Activated T-helper 1 cell treated with anti-CD3 and anti-CD28 coated beads, Interleukin-12 subunit alpha, Interleukin-12 subunit beta, Interleukin-2, Interleukin-4 antibody, amounts not matched to agents 30 ng/mL and 10 ng/mL and 1 ng/mL, durations not matched to agents 14 hours and 24 hours and 36 hours (primary cell): ENCODE data around the gene PEAK3. TPM values are rescaled to one million over a fixed set of nuclear protein-coding genes. Genes with fewer than 3 reads are reported as not detected.

Experiments used
- DNase-seq: peaks from one replicate; pipeline ENCODE4 v3.0.0; 2021; ENCODE audit warnings: low spot score
- H3K27ac Mint-ChIP-seq: one replicate; pipeline ENCODE4 v1.8.0; 2021; ENCODE audit warnings: mild to moderate bottlenecking, mixed read lengths
- H3K27me3 Mint-ChIP-seq: one replicate; pipeline ENCODE4 v1.8.0; 2022; ENCODE audit warnings: mild to moderate bottlenecking, moderate library complexity, mixed read lengths; ENCODE audit not compliant: insufficient read depth
- H3K36me3 Mint-ChIP-seq: one replicate; pipeline ENCODE4 v1.8.0; 2021; ENCODE audit warnings: low read depth, mixed read lengths
- H3K4me1 Mint-ChIP-seq: one replicate; pipeline ENCODE4 v1.8.0; 2021; ENCODE audit warnings: low read depth, mixed read lengths
- H3K4me3 Mint-ChIP-seq: one replicate; pipeline ENCODE4 v1.8.0; 2021; ENCODE audit warnings: mild to moderate bottlenecking, moderate library complexity, mixed read lengths
- H3K9me3 Mint-ChIP-seq: one replicate; pipeline ENCODE4 v1.8.0; 2021; ENCODE audit warnings: mixed read lengths
- intact Hi-C: fragments of 100-400 bp; cut with micrococcal nuclease; formaldehyde crosslinking; loops from one replicate; pipeline ENCODE4 v1.15.1; 2024
- total RNA-seq: library from RNA; stranded (reverse); gene quantifications from 2 replicates; pipeline ENCODE4 v1.2.3, GENCODE V29; 2022

PEAK3 gene
- total RNA-seq, 1 donor from 2014 or later, result 0.16 TPM

DNA sequence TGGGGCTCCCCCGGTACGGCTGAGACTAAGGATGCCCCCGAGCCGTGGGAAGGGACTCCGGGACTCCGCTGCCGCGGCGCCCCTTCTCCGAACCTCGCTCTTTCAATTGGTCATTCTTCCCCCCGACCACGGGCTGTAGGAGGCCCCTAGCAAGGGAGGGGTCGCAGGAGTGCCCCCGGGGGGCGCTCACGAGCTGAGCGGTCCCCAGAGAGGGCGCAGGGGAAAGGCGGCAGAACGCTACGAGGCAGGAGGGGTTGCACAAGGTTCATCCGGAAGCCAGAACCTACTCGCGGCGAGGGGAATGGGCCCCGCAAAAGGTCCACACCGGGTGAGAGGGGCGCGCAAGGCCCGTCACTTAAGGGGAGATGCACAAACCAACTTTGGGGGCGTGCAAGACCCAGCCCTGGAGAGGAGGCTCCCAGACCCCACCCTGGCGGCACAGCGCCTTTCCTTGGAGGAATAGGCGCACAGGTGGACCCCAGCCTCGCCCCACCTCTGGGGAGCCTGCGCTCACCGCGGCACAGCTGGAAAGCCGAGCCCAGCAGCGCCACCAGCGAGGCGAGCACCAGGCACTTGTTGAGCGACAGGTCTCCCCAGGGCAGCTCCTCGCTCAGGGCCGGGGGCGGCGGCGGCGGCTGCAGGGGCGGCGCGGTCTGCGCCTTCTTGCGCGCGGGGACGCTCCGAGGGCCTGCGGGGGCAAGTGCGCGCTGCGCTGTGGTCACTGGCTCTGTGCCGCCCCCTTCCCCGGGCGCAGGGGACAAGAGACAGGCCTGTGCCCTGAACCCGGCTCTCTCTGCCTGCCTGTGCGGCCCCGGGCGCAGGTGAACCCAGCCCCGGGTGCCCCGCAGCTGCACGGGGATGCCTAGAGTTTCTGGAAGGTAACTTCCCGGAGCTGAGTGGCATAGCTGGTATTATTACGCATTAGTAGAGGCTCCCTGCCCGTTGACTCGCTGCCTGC, 28.6 kb downstream of the PEAK3 start:
- H3K36me3 Mint-ChIP-seq, result no peaks in the 10 kb centered on the region

DNA sequence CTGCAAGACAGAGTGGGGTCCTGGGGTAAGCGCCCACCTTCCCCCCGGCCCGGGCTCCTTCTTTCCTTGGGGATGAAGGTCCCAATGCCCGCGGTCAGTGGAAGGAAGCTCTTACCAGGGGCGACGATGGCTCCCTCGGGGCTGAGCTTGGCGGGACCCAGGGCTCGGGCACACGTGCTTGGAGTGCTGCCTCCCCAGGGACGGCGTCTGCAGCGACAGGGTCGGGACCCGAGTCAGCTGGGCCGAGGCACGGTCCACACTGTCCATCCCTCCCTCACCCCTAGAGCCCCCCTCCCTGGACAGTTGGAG, 29.2 kb downstream of the PEAK3 start:
- H3K4me1 Mint-ChIP-seq, result no peaks in the 10 kb centered on the region
- H3K4me3 Mint-ChIP-seq, result peak overlapping the region; percentile 15
- DNase-seq, result no peak
- no peaks in the 10 kb centered on the region for H3K36me3 Mint-ChIP-seq
- intact Hi-C loops, result loop anchor here (2.0 kb wide), 1 partner anchor 20 kb away; no protein-coding TSS in a partner anchor
- H3K9me3 Mint-ChIP-seq, result no peaks in the 10 kb centered on the region
- H3K27me3 Mint-ChIP-seq, result peaks cover 10% of the 10 kb centered on the region
- peak overlapping the region; percentile 58 for H3K27ac Mint-ChIP-seq

More for the DNA sequence above, 28.6 kb downstream of the PEAK3 start:
- DNase-seq, result no peak
- Mint-ChIP-seq H3K27me3 (peaks cover 10% of the 10 kb centered on the region), H3K27ac (no peak overlapping the region), H3K4me3 (peak overlapping the region; percentile 15), H3K9me3 (no peaks in the 10 kb centered on the region), H3K4me1 (peaks cover 6% of the 10 kb centered on the region)
- intact Hi-C loops, result loop anchor here (2.0 kb wide), 1 partner anchor 19 kb away; no protein-coding TSS in a partner anchor

DNA sequence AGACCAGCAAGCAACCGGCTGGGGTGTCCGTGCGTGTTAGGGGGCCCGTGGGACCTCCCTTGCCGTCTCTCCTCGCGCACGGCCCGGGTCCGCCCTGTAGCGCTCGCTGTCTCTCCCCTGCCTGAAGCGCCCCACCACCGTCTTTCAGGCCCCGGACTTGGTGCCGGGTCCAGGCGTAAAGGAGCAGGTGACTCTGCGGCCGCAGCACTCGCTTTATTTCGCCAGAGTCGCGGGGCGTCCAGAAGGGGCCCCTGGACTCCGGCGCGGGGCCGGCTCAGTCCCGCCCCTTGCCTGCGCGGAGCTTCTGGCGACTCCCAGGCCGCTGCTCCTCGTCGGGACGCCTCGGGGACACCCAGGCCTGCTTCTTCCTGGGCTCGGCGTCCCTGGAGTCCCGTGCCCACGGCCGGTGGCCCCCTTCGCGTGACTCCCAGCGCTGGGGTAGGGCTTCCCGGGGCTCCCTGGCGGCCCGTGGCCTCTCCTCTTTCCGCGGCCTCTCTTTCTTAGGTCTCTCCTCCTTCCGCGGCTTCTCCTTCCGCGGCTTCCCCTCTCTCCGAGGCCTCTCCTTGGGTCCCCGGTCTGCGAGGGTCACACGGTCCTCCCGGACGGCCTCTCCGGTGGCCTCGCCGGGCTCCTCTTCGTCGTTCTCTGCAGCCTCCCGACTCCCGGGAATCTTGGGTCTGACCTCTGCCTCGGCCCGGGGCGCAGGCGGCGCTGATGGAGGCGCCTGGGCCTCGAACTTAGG, 29.7 kb downstream of the PEAK3 start:
- Mint-ChIP-seq H3K9me3 (no peaks in the 10 kb centered on the region), H3K36me3 (no peaks in the 10 kb centered on the region), H3K27ac (peak overlapping the region; percentile 58), H3K4me3 (peak overlapping the region; percentile 15), H3K4me1 (no peaks in the 10 kb centered on the region), H3K27me3 (peaks cover 10% of the 10 kb centered on the region)
- no peak for DNase-seq
- intact Hi-C loops, result loop anchor here (2.0 kb wide), 1 partner anchor 21 kb away; no protein-coding TSS in a partner anchor

DNA sequence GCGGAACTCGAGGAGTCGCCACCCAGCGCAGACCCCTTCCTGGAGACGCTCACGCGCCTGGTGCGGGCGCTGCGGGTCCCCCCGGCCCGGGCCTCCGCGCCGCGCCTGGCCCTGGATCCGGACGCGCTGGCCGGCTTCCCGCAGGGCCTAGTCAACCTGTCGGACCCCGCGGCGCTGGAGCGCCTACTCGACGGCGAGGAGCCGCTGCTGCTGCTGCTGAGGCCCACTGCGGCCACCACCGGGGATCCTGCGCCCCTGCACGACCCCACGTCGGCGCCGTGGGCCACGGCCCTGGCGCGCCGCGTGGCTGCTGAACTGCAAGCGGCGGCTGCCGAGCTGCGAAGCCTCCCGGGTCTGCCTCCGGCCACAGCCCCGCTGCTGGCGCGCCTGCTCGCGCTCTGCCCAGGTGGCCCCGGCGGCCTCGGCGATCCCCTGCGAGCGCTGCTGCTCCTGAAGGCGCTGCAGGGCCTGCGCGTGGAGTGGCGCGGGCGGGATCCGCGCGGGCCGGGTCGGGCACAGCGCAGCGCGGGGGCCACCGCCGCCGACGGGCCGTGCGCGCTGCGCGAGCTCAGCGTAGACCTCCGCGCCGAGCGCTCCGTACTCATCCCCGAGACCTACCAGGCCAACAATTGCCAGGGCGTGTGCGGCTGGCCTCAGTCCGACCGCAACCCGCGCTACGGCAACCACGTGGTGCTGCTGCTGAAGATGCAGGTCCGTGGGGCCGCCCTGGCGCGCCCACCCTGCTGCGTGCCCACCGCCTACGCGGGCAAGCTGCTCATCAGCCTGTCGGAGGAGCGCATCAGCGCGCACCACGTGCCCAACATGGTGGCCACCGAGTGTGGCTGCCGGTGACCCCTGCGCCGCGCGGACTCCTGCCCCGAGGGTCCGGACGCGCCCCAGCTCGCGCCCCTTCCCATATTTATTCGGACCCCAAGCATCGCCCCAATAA, 30.6 kb downstream of the PEAK3 start:
- Mint-ChIP-seq H3K36me3 (no peaks in the 10 kb centered on the region), H3K27me3 (peaks cover 10% of the 10 kb centered on the region), H3K27ac (no peak overlapping the region), H3K4me3 (no peak overlapping the region), H3K4me1 (no peaks in the 10 kb centered on the region), H3K9me3 (no peaks in the 10 kb centered on the region)
- DNase-seq, result no peak
- intact Hi-C loops, result loop anchor here (2.0 kb wide), 1 partner anchor 21 kb away; no protein-coding TSS in a partner anchor

DNA sequence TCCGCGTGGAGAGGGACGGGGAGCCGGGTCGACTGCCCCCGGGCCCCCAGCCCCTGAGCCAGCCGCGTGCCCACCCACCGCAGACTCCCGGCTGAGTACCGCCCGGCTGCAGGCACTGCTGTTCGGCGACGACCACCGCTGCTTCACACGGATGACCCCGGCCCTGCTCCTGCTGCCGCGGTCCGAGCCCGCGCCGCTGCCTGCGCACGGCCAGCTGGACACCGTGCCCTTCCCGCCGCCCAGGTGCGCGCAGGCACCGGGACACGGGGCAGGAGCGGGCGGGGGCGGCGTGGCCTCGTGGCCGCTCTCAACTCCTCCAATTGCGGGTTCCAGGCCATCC, 31.2 kb downstream of the PEAK3 start:
- H3K4me3 Mint-ChIP-seq, result no peak overlapping the region
- no peaks in the 10 kb centered on the region for H3K9me3 Mint-ChIP-seq
- H3K27ac Mint-ChIP-seq, result no peak overlapping the region
- H3K36me3 Mint-ChIP-seq, result peaks cover 2% of the 10 kb centered on the region
- no peak for DNase-seq
- intact Hi-C loops, result no loop called here
- H3K4me1 Mint-ChIP-seq, result no peaks in the 10 kb centered on the region
- H3K27me3 Mint-ChIP-seq, result peaks cover 10% of the 10 kb centered on the region

DNA sequence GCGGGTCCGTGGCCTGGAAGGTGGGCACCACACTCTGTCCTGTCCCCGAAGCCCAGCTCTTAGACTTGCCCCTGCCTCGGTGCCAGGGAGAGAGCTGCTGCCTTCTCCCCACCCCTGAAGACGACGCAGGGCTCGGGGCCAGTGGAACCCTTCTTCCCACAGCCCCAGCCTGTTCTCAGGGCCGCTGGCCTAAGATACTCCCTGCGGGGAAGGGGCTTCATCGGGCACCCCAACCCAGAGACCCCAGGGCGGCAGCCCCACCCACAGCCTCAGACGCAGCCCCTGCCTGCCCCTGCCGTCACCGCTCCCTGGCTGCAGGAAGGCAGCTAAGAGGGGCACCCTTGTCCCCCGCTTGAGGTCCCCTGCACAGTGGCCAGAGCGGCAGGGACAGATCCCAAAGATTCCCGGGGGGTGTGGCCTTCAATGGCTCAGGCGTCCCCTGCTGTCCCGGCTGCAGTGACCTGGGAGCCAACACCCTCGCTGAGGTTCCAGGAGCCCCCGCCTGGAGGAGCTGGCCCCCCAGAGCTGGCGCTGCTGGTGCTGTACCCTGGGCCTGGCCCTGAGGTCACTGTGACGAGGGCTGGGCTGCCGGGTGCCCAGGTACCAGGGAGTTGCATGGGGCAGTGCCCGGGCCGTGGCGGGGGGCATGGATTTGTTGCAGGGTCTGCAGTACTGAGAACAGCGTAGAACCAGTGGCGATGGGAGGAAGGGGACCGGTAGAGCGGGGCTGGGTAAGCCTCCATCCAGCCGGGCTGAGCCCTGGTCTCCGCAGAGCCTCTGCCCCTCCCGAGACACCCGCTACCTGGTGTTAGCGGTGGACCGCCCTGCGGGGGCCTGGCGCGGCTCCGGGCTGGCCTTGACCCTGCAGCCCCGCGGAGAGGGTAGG, 31.9 kb downstream of the PEAK3 start:
- Mint-ChIP-seq H3K9me3 (no peaks in the 10 kb centered on the region), H3K4me1 (no peaks in the 10 kb centered on the region), H3K27ac (no peak overlapping the region), H3K27me3 (peaks cover 10% of the 10 kb centered on the region), H3K36me3 (peaks cover 5% of the 10 kb centered on the region), H3K4me3 (no peak overlapping the region)
- no peak for DNase-seq
- intact Hi-C loops, result no loop called here

DNA sequence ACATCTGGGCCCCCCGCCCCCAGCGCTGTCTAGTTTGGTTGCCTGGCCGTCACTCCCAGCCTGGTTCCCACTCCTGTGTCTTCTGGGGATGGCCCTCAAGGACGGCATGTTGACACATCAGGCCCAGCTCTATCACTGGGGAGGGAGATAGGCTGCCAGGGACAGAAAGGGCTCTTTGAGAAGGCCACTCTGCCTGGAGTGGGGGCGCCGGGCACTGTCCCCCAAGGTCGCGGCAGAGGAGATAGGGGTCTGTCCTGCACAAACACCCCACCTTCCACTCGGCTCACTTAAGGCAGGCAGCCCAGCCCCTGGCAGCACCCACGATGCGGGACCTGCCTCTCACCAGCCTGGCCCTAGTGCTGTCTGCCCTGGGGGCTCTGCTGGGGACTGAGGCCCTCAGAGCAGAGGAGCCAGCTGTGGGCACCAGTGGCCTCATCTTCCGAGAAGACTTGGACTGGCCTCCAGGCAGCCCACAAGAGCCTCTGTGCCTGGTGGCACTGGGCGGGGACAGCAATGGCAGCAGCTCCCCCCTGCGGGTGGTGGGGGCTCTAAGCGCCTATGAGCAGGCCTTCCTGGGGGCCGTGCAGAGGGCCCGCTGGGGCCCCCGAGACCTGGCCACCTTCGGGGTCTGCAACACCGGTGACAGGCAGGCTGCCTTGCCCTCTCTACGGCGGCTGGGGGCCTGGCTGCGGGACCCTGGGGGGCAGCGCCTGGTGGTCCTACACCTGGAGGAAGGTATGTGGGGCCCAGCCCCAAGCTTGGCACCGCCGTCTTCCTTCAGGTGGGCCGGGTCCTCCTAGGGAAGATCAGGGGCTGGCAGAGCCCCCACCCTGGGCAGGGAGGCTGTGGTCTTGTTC, 32.7 kb downstream of the PEAK3 start, which contains the start of gene AMH:
TSS of gene AMH (plus strand) at position 314 of the 857 bp plus-strand sequence. CDS start at position 324, 10 bp downstream.
- intact Hi-C loops, result no loop called here
- H3K27me3 Mint-ChIP-seq, result peaks cover 10% of the 10 kb centered on the region

DNA sequence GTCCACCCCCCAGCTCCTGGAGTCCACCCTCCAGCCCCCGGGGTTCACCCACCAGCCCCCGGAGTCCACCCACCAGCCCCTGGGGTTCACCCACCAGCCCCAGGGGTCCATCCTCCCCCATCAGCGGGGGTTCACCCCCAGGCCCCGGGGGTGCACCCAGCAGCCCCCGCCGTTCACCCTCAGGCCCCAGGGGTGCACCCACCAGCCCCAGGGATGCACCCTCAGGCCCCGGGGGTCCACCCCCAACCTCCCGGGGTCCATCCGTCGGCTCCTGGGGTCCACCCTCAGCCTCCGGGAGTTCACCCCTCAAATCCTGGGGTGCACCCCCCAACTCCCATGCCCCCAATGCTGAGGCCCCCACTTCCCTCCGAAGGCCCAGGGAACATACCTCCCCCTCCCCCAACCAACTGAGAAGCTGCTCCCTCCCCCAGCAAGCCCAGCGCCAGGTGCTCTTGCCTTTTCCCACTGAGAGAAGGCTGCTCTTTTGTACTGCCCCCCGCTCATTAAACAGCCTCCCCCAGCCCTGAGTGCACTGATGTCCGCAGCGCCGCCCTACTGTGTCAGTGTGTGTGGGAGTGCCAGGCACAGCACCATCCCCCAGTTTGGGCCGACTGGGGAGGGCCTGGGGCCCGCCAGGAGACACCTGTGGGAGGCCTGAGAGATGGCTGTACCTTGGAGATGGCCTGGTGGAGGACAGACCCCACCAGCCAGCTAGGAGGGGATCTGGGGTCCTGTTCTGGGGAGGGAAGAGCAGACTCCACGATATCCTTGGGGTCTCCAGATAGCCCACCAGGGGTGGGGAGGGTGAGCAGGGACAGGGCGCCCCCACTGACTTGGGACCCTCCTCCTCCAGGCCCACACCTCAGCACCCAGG, 33.6 kb downstream of the PEAK3 start:
- intact Hi-C loops, result no loop called here
- Mint-ChIP-seq H3K36me3 (peaks cover 12% of the 10 kb centered on the region), H3K4me3 (no peak overlapping the region), H3K4me1 (no peaks in the 10 kb centered on the region), H3K27ac (no peak overlapping the region), H3K27me3 (peaks cover 6% of the 10 kb centered on the region), H3K9me3 (no peaks in the 10 kb centered on the region)
- no peak for DNase-seq

More for the DNA sequence above, 32.7 kb downstream of the PEAK3 start, which contains the start of gene AMH:
- H3K36me3 Mint-ChIP-seq, result peaks cover 10% of the 10 kb centered on the region
- no peak within 1 kb of the TSS for H3K4me3 Mint-ChIP-seq
- no peaks in the 10 kb centered on the region for H3K9me3 Mint-ChIP-seq
- H3K4me1 Mint-ChIP-seq, result no peaks in the 10 kb centered on the region
- no peak within 1 kb of the TSS for H3K27ac Mint-ChIP-seq
- no peak for DNase-seq

DNA sequence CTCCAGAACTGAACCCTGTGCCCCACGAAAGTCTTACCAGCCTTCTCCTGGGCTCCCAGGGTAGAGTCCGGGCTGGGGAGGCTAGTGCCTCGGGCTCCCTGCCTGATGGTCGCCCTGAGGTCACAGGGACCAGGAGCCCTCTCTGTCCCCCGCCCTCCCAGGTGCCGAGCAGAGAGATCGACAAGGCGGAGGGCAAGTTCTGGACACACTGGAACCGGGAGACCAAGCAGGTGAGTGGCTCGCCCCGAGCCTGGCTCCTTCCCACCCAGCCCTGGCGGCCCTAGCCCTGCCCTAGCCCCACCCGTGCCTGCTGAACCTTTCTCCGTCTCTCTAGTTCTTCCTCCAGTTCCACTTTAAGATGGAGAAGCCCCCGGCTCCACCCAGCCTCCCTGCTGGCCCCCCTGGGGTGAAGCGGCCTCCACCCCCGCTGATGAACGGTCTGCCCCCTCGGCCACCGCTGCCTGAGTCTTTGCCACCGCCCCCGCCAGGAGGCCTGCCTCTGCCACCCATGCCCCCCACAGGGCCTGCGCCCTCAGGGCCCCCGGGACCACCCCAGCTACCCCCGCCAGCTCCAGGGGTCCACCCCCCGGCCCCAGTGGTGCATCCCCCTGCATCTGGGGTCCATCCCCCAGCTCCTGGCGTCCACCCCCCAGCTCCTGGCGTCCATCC, 34.4 kb downstream of the PEAK3 start:
- no peak overlapping the region for H3K27ac Mint-ChIP-seq
- peaks cover 4% of the 10 kb centered on the region for H3K4me1 Mint-ChIP-seq
- peaks cover 12% of the 10 kb centered on the region for H3K36me3 Mint-ChIP-seq
- no peak overlapping the region for H3K4me3 Mint-ChIP-seq
- intact Hi-C loops, result no loop called here
- no peak for DNase-seq
- H3K9me3 Mint-ChIP-seq, result no peaks in the 10 kb centered on the region
- peaks cover 4% of the 10 kb centered on the region for H3K27me3 Mint-ChIP-seq

DNA sequence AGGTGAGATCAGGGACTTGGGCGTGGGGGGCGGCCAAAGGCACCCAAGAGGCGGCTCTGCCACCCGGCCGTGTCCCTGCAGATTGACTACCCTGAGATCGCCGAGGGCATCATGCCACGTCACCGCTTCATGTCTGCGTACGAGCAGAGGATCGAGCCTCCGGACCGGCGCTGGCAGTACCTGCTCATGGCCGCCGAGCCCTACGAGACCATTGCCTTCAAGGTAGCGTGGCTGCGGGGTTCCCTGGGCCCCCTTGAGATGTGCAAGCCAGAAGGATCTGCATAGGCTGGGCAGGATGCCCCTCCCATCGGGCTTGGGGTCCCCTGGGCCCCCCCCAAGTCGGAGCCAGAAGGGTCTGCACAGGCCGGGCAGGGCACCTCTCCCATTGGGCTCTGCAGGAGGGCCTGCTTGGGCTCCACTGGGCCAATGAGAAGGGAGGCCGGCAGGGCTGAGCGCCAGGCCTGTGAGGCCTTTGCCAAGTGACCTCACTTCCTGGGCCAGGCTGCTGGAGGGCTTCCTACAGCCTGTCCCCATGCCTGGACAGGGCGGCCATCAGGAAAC, 35.1 kb downstream of the PEAK3 start:
- Mint-ChIP-seq H3K36me3 (peaks cover 15% of the 10 kb centered on the region), H3K27ac (no peak overlapping the region), H3K4me1 (peaks cover 8% of the 10 kb centered on the region), H3K27me3 (peaks cover 4% of the 10 kb centered on the region), H3K4me3 (no peak overlapping the region), H3K9me3 (no peaks in the 10 kb centered on the region)
- intact Hi-C loops, result no loop called here
- no peak for DNase-seq
